T-helper 1 cell treated with Interleukin-12 subunit alpha and Interleukin-12 subunit beta and Interleukin-4 antibody, amounts not matched to agents 30 μg/mL and 1 μg/mL, for 36 hours (primary cell): ENCODE results near the gene SUN2.

Experiments
- H3K27ac Mint-ChIP-seq: one replicate; pipeline ENCODE4 v1.8.0; 2021; ENCODE audit warnings: mild to moderate bottlenecking, mixed read lengths
- H3K27me3 Mint-ChIP-seq: one replicate; pipeline ENCODE4 v1.8.0; 2021; ENCODE audit warnings: low read depth, mixed read lengths
- H3K36me3 Mint-ChIP-seq: one replicate; pipeline ENCODE4 v1.8.0; 2021; ENCODE audit warnings: low read depth, mixed read lengths
- H3K4me1 Mint-ChIP-seq: one replicate; pipeline ENCODE4 v1.8.0; 2021; ENCODE audit warnings: low read depth, mixed read lengths
- H3K4me3 Mint-ChIP-seq: one replicate; pipeline ENCODE4 v1.8.0; 2021; ENCODE audit warnings: mild to moderate bottlenecking, moderate library complexity, mixed read lengths
- H3K9me3 Mint-ChIP-seq: one replicate; pipeline ENCODE4 v1.8.0; 2021; ENCODE audit warnings: mixed read lengths

SUN2 gene

DNA sequence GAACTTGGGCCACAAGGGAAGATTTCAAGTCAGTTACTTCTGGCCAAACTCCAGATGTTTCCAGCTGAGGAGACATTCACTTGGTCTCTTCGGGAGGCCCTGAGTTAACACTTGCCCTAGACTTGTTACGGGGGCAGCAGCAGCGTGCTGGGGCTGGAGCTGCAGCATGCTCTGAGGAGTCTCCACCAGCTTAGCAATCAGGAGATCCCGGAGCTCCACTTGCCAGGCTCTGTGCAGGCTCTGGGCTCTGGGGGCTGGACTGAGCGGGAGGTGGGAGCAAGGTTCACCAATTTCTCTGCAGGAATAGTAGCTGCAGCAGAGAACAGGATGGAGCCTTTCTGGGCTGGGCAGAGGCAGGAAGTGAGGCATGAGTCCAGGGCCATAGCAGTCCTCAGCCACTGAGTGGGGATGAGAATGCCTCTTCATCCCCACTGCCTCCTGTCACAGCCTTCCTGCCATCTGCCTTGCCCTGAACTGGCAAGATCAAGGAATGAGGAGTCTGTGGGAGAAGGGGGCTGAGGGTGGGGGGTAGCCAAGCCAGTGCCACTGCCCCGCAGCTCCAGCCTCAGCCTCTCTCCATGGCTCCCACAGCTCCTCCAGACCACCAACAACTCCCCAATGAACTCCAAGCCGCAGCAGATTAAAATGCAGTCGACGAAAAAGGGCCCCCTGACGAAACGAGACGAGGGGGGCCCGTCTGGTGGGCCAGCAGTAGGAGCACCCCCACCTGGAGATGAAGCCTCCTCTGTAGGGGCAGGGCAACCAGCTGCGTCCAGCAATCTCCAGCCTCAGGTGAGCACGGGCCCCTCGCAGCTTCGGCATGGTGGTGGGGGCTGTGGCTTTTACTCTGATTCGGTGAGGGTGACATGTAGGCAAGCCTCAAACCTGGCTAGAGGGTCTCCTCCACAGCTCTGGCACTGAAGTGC is 26.7 kb downstream of the SUN2 start:
- H3K27ac Mint-ChIP-seq, result no peak overlapping the region

GRCh38 chr22:38727530-38728451 is 28.0 kb downstream of the SUN2 start:
- Mint-ChIP-seq H3K27ac (no peak overlapping the region), H3K9me3 (no peaks in the 10 kb centered on the region), H3K4me1 (peaks cover 2% of the 10 kb centered on the region), H3K36me3 (peaks cover 60% of the 10 kb centered on the region), H3K27me3 (no peaks in the 10 kb centered on the region), H3K4me3 (no peak overlapping the region)

More for the DNA sequence above, 26.7 kb downstream of the SUN2 start:
- Mint-ChIP-seq H3K9me3 (no peaks in the 10 kb centered on the region), H3K36me3 (peaks cover 62% of the 10 kb centered on the region), H3K4me1 (peaks cover 7% of the 10 kb centered on the region), H3K27me3 (no peaks in the 10 kb centered on the region), H3K4me3 (no peak overlapping the region)

DNA sequence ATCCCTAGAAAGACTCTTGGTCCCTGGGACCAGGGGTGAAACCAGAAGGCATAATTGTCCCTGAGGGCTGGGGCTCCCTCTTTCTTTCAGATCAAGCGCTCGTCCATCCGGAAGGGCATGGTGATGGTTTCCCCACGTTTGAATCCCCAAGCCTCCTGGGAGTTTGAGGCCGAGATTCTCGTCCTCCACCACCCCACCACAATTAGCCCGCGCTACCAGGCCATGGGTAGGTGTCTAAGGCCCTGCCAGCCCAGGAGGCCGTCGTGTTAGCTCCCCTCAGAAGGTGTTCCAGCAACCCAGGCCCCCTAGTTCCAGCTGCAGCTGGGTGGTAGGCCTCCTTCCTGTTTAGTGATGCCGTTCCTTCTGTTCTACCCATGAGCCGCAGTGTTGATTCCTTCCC is 28.7 kb downstream of the SUN2 start:
- no peak overlapping the region for H3K4me3 Mint-ChIP-seq
- H3K36me3 Mint-ChIP-seq, result peaks cover 65% of the 10 kb centered on the region
- H3K27ac Mint-ChIP-seq, result no peak overlapping the region

DNA sequence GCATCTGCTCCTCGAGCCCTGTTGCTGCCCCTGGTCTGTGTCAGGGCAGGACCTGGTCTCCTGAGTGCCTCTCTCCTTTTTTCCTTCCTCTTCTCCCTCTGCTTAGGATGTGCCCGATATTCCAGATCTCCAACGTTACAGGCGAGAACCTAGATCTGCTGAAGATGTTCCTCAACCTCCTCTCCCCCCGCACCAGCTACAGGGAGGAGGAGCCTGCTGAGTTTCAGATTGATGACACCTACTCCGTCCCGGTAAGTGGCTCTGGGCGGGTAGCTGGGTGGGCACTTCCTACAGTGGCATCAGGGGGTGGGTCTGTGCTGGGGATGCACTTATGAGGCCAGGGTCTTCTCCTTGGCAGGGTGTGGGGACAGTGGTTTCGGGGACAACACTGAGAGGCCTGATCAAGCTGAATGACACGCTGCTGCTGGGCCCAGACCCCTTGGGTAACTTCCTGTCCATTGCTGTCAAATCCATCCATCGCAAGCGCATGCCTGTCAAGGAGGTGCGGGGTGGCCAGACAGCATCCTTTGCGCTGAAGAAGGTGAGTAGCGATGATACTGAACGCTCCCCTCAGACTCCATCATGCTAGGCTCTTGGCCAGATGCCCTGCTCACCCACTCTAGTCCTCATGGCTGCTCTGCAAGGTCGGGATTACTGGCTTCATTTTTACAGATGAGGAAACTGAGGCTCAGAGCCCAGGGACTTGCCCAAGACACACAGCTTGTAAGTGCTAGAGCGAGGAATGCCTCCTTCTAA is 29.7 kb downstream of the SUN2 start:
- Mint-ChIP-seq H3K4me3 (no peak overlapping the region), H3K9me3 (no peaks in the 10 kb centered on the region), H3K27ac (no peak overlapping the region), H3K4me1 (peaks cover 5% of the 10 kb centered on the region), H3K36me3 (peaks cover 66% of the 10 kb centered on the region), H3K27me3 (no peaks in the 10 kb centered on the region)

More for the DNA sequence above, 28.7 kb downstream of the SUN2 start:
- peaks cover 2% of the 10 kb centered on the region for H3K4me1 Mint-ChIP-seq
- no peaks in the 10 kb centered on the region for H3K27me3 Mint-ChIP-seq
- H3K9me3 Mint-ChIP-seq, result no peaks in the 10 kb centered on the region

GRCh38 chr22:38724926-38725571 is 30.7 kb downstream of the SUN2 start:
- no peak overlapping the region for H3K4me3 Mint-ChIP-seq
- peaks cover 4% of the 10 kb centered on the region for H3K4me1 Mint-ChIP-seq
- H3K9me3 Mint-ChIP-seq, result no peaks in the 10 kb centered on the region
- H3K36me3 Mint-ChIP-seq, result peaks cover 58% of the 10 kb centered on the region
- no peaks in the 10 kb centered on the region for H3K27me3 Mint-ChIP-seq
- H3K27ac Mint-ChIP-seq, result peak overlapping the region; percentile 12

DNA sequence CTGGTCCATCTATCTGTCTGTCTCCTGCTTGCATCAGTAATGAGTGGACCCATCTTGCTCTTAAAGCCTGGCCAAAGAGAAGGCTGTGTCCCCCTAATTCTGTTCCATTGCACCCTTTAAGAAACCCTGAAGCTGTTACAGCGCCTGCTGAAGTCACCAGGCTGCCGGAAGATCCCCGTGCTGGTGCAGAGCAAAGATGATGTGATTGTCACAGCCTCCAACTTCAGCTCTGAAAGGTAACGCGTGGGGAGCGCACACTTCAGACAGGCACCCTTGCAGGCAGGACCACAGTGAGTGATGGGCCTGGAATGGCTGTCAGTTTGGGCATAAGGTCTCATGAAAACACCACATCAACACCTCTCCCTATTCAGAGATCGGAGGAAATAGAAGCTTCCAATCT is 31.6 kb downstream of the SUN2 start:
- H3K27me3 Mint-ChIP-seq, result no peaks in the 10 kb centered on the region
- no peak overlapping the region for H3K27ac Mint-ChIP-seq
- no peaks in the 10 kb centered on the region for H3K9me3 Mint-ChIP-seq
- H3K4me3 Mint-ChIP-seq, result no peak overlapping the region
- peaks cover 55% of the 10 kb centered on the region for H3K36me3 Mint-ChIP-seq
- H3K4me1 Mint-ChIP-seq, result peaks cover 4% of the 10 kb centered on the region

DNA sequence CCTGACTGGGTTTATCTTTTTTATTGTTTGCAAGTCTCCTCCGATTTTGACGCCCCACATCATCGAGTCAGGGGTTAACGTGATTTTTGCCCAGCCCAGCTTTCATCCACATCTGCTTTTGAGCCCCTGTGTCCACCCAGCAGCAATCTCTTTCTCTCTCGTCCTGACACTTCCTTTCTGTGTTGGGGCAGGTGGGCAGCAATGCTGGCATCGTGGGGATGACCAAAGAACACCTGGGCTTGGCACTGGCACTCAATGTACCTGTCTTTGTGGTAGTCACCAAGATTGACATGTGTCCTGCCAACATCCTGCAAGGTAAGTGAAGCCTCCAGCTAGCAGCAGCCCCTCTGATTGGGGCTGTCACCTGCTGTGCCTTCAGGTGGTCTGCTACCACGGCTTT is 34.2 kb downstream of the SUN2 start:
- Mint-ChIP-seq H3K27me3 (no peaks in the 10 kb centered on the region), H3K4me1 (peaks cover 6% of the 10 kb centered on the region), H3K9me3 (no peaks in the 10 kb centered on the region), H3K36me3 (peaks cover 48% of the 10 kb centered on the region), H3K4me3 (no peak overlapping the region), H3K27ac (no peak overlapping the region)

- no peak overlapping the region for H3K27ac Mint-ChIP-seq
- H3K9me3 Mint-ChIP-seq, result no peaks in the 10 kb centered on the region
- H3K4me1 Mint-ChIP-seq, result peaks cover 7% of the 10 kb centered on the region
- H3K27me3 Mint-ChIP-seq, result no peaks in the 10 kb centered on the region
- peaks cover 47% of the 10 kb centered on the region for H3K36me3 Mint-ChIP-seq
- H3K4me3 Mint-ChIP-seq, result no peak overlapping the region
Measured at GRCh38 chr22:38720350-38720749, 35.4 kb downstream of the SUN2 start.

DNA sequence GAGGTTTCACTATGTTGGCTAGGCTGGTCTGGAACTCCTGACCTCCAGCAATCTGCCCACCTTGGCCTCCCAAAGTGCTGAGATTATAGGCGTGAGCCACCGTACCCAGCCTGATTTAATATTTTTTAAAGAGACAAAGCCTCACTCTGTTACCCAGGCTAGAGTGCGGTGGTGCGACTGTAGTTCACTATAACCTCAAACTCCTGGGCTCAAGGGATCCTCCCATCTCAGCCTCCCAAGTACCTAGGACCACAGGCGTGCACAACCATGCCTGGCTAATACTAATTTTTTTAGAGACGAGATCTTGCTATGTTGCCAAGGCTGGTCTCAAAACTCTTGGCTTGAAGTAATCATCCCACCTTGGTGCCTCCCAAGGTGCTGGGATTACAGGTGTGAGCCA is 36.6 kb downstream of the SUN2 start:
- no peaks in the 10 kb centered on the region for H3K9me3 Mint-ChIP-seq
- peaks cover 47% of the 10 kb centered on the region for H3K36me3 Mint-ChIP-seq
- H3K4me1 Mint-ChIP-seq, result peaks cover 16% of the 10 kb centered on the region
- no peaks in the 10 kb centered on the region for H3K27me3 Mint-ChIP-seq
- H3K27ac Mint-ChIP-seq, result no peak overlapping the region
- no peak overlapping the region for H3K4me3 Mint-ChIP-seq

DNA sequence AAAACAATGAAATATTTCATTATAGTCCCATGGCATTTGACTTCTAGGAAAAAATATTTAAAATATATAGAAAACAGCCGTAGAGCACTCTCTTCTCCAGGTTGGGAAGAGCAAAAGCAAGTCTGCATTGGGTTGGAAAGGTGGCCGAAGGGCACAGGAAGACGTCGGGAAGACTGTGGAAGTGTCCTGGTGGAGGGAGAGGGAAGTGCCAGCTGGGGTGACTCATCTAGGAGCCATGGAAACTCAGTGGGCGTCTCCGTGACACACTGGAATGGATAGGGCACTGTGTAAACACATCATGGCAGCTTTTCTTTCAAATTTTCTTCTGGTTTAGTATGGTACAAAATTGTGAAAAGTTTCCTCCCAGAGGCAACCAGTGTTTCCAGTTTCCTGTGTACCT is 37.4 kb downstream of the SUN2 start:
- H3K9me3 Mint-ChIP-seq, result no peaks in the 10 kb centered on the region
- peaks cover 43% of the 10 kb centered on the region for H3K36me3 Mint-ChIP-seq

GRCh38 chr22:38717244-38717643 is 38.6 kb downstream of the SUN2 start:
- Mint-ChIP-seq H3K27ac (no peak overlapping the region), H3K36me3 (peaks cover 44% of the 10 kb centered on the region), H3K9me3 (no peaks in the 10 kb centered on the region), H3K4me1 (peaks cover 31% of the 10 kb centered on the region), H3K4me3 (no peak overlapping the region), H3K27me3 (no peaks in the 10 kb centered on the region)

More for the DNA sequence above, 37.4 kb downstream of the SUN2 start:
- Mint-ChIP-seq H3K4me3 (no peak overlapping the region), H3K27me3 (no peaks in the 10 kb centered on the region), H3K4me1 (peaks cover 22% of the 10 kb centered on the region), H3K27ac (no peak overlapping the region)

GRCh38 chr22:38716826-38717225 is 39.0 kb downstream of the SUN2 start:
- no peaks in the 10 kb centered on the region for H3K9me3 Mint-ChIP-seq
- H3K4me1 Mint-ChIP-seq, result peaks cover 34% of the 10 kb centered on the region
- no peak overlapping the region for H3K4me3 Mint-ChIP-seq
- H3K27ac Mint-ChIP-seq, result no peak overlapping the region
- peaks cover 42% of the 10 kb centered on the region for H3K36me3 Mint-ChIP-seq
- no peaks in the 10 kb centered on the region for H3K27me3 Mint-ChIP-seq

DNA sequence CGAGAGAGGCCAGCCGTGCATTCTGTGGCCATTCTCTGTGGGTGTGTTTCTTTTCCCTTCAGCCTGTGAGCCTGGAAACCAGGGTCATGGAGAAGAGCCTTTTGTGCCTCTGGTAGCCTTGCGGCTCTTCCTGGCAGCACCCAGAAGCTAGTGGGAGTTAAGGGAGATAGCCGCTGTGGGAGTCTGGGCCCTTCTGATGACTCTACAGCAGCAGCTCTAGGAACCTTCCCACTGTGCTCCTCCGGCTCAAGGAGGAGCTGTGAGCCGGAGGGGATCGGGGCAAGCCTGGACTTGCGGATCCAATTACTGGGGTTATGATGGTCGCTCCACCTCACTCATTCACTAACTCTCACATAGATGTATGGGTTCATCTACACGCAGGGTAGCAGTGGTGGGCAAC is 39.5 kb downstream of the SUN2 start:
- Mint-ChIP-seq H3K36me3 (peaks cover 39% of the 10 kb centered on the region), H3K4me1 (peaks cover 31% of the 10 kb centered on the region), H3K4me3 (no peak overlapping the region), H3K9me3 (no peaks in the 10 kb centered on the region), H3K27ac (no peak overlapping the region), H3K27me3 (no peaks in the 10 kb centered on the region)

- no peak overlapping the region for H3K27ac Mint-ChIP-seq
- peaks cover 40% of the 10 kb centered on the region for H3K36me3 Mint-ChIP-seq
- H3K4me1 Mint-ChIP-seq, result peaks cover 34% of the 10 kb centered on the region
- no peak overlapping the region for H3K4me3 Mint-ChIP-seq
- H3K9me3 Mint-ChIP-seq, result no peaks in the 10 kb centered on the region
- H3K27me3 Mint-ChIP-seq, result no peaks in the 10 kb centered on the region
Measured at GRCh38 chr22:38715852-38716251, 39.9 kb downstream of the SUN2 start.
